GM10248 (cell line): ENCODE data around the gene A1CF.
"Not testable (repeated sequence)": the region's sequence is repeated elsewhere in the genome, so short reads cannot be mapped to it uniquely, and the experiment has no call there.

Experiments used
- CTCF ChIA-PET: fragments of 300-600 bp; sonication (Branson Sonifier 250); formaldehyde crosslinking; extraction: SDS; loops from one replicate; lab custom pipeline; 2021; ENCODE audit warnings: antibody characterized with exemption; lab: Yijun Ruan, JAX
- POLR2A ChIA-PET: fragments of 350-650 bp; sonication (Branson Sonifier 250); formaldehyde crosslinking; extraction: SDS; loops from one replicate; lab custom pipeline; 2020; ENCODE audit warnings: antibody characterized with exemption; lab: Yijun Ruan, JAX
- DNase-seq: peaks from one replicate; pipeline ENCODE4 v3.0.0; 2012; ENCODE audit errors: extremely low spot score
- TF ChIP-seq, protein P1 (sequence below): IDR thresholded peaks from 2 replicates; pipeline ENCODE4 v1.5.1; 2012; ENCODE audit warnings: mild to moderate bottlenecking, low read depth; ENCODE audit errors: extremely low read depth, missing control alignments, control extremely low read depth

Gene A1CF

GRCh38 chr10:50788951-50789945 is 96.2 kb downstream of the A1CF start:
- DNase-seq = peak; percentile 12
- TF ChIP-seq, protein P1, sequence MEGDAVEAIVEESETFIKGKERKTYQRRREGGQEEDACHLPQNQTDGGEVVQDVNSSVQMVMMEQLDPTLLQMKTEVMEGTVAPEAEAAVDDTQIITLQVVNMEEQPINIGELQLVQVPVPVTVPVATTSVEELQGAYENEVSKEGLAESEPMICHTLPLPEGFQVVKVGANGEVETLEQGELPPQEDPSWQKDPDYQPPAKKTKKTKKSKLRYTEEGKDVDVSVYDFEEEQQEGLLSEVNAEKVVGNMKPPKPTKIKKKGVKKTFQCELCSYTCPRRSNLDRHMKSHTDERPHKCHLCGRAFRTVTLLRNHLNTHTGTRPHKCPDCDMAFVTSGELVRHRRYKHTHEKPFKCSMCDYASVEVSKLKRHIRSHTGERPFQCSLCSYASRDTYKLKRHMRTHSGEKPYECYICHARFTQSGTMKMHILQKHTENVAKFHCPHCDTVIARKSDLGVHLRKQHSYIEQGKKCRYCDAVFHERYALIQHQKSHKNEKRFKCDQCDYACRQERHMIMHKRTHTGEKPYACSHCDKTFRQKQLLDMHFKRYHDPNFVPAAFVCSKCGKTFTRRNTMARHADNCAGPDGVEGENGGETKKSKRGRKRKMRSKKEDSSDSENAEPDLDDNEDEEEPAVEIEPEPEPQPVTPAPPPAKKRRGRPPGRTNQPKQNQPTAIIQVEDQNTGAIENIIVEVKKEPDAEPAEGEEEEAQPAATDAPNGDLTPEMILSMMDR = peak; percentile 44
- ChIA-PET CTCF (interaction anchor here (1.1 kb wide), 1 partner anchor 17 kb away, joined by 4 read pairs; no protein-coding TSS in a partner anchor), POLR2A (no interaction called here)

DNA sequence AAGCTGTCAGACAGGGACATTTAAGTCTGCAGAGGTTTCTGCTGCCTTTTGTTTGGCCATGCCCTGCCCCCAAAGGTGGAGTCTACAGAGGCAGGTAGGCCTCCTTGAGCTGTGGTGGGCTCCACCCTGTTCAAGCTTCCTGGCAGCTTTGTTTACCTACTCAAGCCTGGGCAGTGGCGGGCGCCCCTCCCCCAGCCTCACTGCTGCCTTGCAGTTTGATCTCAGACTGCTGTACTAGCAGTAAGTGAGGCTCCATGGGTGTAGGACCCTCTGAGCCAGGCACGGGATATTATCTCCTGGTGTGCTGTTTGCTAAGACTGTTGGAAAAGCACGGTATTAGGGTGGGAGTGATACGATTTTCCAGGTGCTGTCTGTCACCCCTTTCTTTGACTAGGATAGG is 97.5 kb downstream of the A1CF start:
- CTCF ChIA-PET, POLR2A ChIA-PET, DNase-seq: not testable (repeated sequence)

GRCh38 chr10:50782017-50782416 is 103.4 kb downstream of the A1CF start:
- POLR2A ChIA-PET, DNase-seq, CTCF ChIA-PET: not testable (repeated sequence)

GRCh38 chr10:50780036-50780435 is 105.4 kb downstream of the A1CF start:
- DNase-seq, POLR2A ChIA-PET, CTCF ChIA-PET: not testable (repeated sequence)

DNA sequence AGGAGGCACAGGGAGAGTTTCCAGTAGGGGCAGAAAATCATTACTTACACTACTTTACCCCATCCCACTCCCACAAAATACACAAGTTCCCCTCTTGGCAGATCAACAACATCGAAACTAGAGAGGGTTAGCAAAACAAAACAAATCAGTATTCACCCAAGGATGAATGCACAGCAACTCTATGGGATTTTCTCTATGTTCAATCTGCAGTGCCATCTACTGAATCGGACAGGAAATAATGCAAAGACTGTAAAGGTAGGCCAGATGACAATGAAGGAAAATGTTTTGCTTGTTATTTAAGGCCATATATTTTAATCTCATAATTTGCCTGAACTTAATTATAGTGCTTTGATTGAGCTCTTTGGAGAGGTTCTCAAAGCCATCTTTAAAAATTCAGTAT is 110.6 kb downstream of the A1CF start:
- CTCF ChIA-PET, POLR2A ChIA-PET, DNase-seq: not testable (repeated sequence)

- CTCF ChIA-PET, DNase-seq: not testable (repeated sequence)
Observed at GRCh38 chr10:50772042-50772441, 113.4 kb downstream of the A1CF start.

DNA sequence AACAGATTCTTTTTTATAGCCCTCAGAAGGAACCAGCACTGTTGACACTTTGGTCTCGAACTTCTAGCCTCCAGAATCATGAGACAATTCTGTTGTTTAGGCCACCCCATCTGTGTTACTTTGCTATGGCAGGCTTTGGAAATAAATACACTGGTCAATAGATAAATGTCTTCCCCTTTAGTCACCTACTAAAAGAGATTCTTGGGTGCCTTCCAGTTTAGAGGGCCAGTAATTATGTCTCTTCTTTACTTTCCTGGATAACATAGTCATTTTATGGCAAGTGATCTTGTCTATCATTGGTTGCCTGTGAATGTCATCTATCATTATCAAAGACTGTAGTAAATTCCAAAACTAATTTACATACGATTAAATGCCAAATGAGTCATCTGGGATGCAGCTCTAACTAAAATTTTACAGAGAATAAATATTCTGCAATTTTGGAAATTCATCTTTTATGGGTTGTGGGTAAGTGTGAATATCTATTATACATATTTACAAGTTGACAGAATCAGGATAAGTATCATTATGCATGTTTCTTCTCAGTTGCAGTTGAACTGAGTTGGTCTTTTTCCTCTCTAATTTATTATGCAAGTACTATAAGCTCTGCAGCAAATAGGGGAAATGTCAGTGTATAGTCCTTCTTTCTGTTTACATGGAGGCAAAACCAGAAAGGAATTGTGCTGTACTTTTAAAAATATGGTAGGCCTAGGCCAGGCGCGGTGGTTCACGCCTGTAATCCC is 118.5 kb downstream of the A1CF start:
- POLR2A ChIA-PET, DNase-seq, CTCF ChIA-PET: not testable (repeated sequence)

More at GRCh38 chr10:50772042-50772441, 113.4 kb downstream of the A1CF start:
- POLR2A ChIA-PET = not testable (repeated sequence)
